HepG2 (cell line): Measurements from ENCODE around the gene RAD18. TPM values are rescaled to one million over a fixed set of nuclear protein-coding genes. Genes with fewer than 3 reads are reported as not detected.

Source experiments
- ATAC-seq: fragments of 200-7000 bp; cut with Tn5 transposase; 3 replicates; pipeline ENCODE4 v1.9.1; 2020; ENCODE audit warnings: mild to moderate bottlenecking, moderate library complexity
- BruUV-seq: library from RNA; stranded (reverse); fragments of 400-500 nt; replicated peaks from 2 replicates; lab custom pipeline; 2021; lab: Mats Ljungman, UMichigan
- CTCF ChIA-PET: fragments of 300-600 bp; formaldehyde crosslinking; extraction: SDS; loops from one replicate; lab custom pipeline; 2021; ENCODE audit warnings: low total read pairs, inconsistent platforms, low intra/inter-chr PET ratio; lab: Yijun Ruan, JAX
- POLR2A ChIA-PET: fragments of 350-600 bp; sonication (Branson Sonifier 250); formaldehyde crosslinking; loops from one replicate; lab custom pipeline; 2020; ENCODE audit warnings: antibody characterized with exemption, inconsistent platforms; lab: Yijun Ruan, JAX
- DNase-seq: peaks from one replicate; pipeline ENCODE4 v3.0.0-alpha.2; 2015; ENCODE audit warnings: low spot score
- FAIRE-seq: peaks from 3 replicates; lab custom pipeline; 2011; peaks lifted over from hg19 to GRCh38; lab: Jason Lieb, UNC
- H2AFZ ChIP-seq: one replicate; pipeline ENCODE4 v1.6.1; 2011; ENCODE audit warnings: low read length, inconsistent platforms
- H3K27ac ChIP-seq: fragments of 300-600 bp; 3 replicates; pipeline ENCODE4 v1.8.0; 2011; ENCODE audit warnings: mixed run types, mild to moderate bottlenecking, mixed read lengths, low read length, inconsistent platforms; ENCODE audit not compliant: insufficient read depth; ENCODE audit errors: extremely low read length
- H3K27me3 ChIP-seq, 2 experiments: fragments of 200-600 bp in 1 of 2; 2 replicates in 1 of 2; 3 replicates in 1 of 2; pipeline versions ENCODE4 v1.6.0 to v1.8.0; 2011; ENCODE audit warnings: low read length in 2 of 2, mild to moderate bottlenecking in 2 of 2, moderate library complexity in 2 of 2, inconsistent platforms in 1 of 2; ENCODE audit not compliant: insufficient read depth in 2 of 2, control insufficient read depth in 1 of 2
- H3K36me3 ChIP-seq, 2 experiments: fragments of 200-600 bp in 1 of 2; replicated peaks in 1 of 2; 2 replicates in 1 of 2; 3 replicates in 1 of 2; pipeline versions ENCODE4 v1.5.1 to v1.8.0; 2011; ENCODE audit warnings: low read length in 2 of 2, inconsistent platforms in 1 of 2; ENCODE audit not compliant: insufficient read depth in 2 of 2, control insufficient read depth in 1 of 2
- H3K4me1 ChIP-seq: 2 replicates; pipeline ENCODE4 v1.5.1; 2012; ENCODE audit warnings: low read length, inconsistent platforms; ENCODE audit not compliant: insufficient read depth
- H3K4me2 ChIP-seq: 2 replicates; pipeline ENCODE4 v1.6.0; 2011; ENCODE audit warnings: low read depth, low read length, inconsistent platforms
- H3K4me3 ChIP-seq, 3 experiments: fragments of 200-600 bp in 1 of 3; sonication (generic), shearing (Covaris generic) in 1 of 3; replicated peaks in 1 of 3; 2 replicates each; pipeline ENCODE4 v1.5.1; 2011 to 2016; ENCODE audit warnings: low read length in 3 of 3, inconsistent platforms in 2 of 3, low read depth in 2 of 3, mild to moderate bottlenecking in 2 of 3, control low read depth in 1 of 3, mixed read lengths in 1 of 3; ENCODE audit not compliant: insufficient read depth in 1 of 3
- H3K79me2 ChIP-seq: one replicate; pipeline ENCODE4 v1.6.1; 2011; ENCODE audit warnings: low read length, inconsistent platforms; ENCODE audit not compliant: insufficient read depth
- H3K9ac ChIP-seq: 2 replicates; pipeline ENCODE4 v1.6.0; 2011; ENCODE audit warnings: mild to moderate bottlenecking, low read depth, low read length, inconsistent platforms; ENCODE audit not compliant: insufficient read depth
- H3K9me3 ChIP-seq: 2 replicates; pipeline ENCODE4 v1.5.1; 2012; ENCODE audit warnings: mild to moderate bottlenecking, low read length
- H4K20me1 ChIP-seq: 2 replicates; pipeline ENCODE4 v1.6.0; 2011; ENCODE audit warnings: inconsistent platforms, mild to moderate bottlenecking, low read length, moderate library complexity; ENCODE audit not compliant: insufficient read depth
- ATF7 ChIP-seq, 2 experiments: fragments of 450-650 bp in 1 of 2; sonication (generic) in 1 of 2; formaldehyde crosslinking in 1 of 2; IDR thresholded peaks; 2 replicates each; pipeline versions ENCODE4 v1.4.0 to v1.6.1; 2016 to 2020; ENCODE audit warnings: antibody characterized with exemption in 1 of 2, mild to moderate bottlenecking in 1 of 2, missing genetic modification reagents in 1 of 2
- CREB1 ChIP-seq, 2 experiments: fragments of 450-650 bp in 1 of 2; IDR thresholded peaks; 2 replicates each; pipeline ENCODE4 v1.6.1; 2016 to 2017; ENCODE audit warnings: control low read depth in 1 of 2, mild to moderate bottlenecking in 1 of 2, missing compliant biosample characterization in 1 of 2, missing genetic modification characterization in 1 of 2
- DNMT3B ChIP-seq: conservative IDR thresholded peaks from 2 replicates; pipeline ENCODE4 v1.6.1; 2016; ENCODE audit warnings: missing biosample characterization, control low read depth
- NR2F2 ChIP-seq: IDR thresholded peaks from 2 replicates; pipeline ENCODE4 v1.6.1; 2012; ENCODE audit warnings: low read depth, inconsistent platforms, borderline replicate concordance
- ZNF296 ChIP-seq: sonication (generic); formaldehyde crosslinking; conservative IDR thresholded peaks from 2 replicates; pipeline ENCODE4 v1.5.0; 2020; ENCODE audit warnings: mild to moderate bottlenecking, missing genetic modification reagents
- ZNF773 ChIP-seq: sonication (generic); formaldehyde crosslinking; IDR thresholded peaks from 2 replicates; pipeline ENCODE4 v1.4.0; 2020; ENCODE audit warnings: missing genetic modification reagents, borderline replicate concordance
- ZNF839 ChIP-seq: sonication (generic); formaldehyde crosslinking; IDR thresholded peaks from 2 replicates; pipeline ENCODE4 v1.4.0; 2020; ENCODE audit warnings: missing genetic modification reagents, mild to moderate bottlenecking, borderline replicate concordance
- WGBS: methylation state at CpG from one replicate; pipeline ENCODE4 v1.1.6; 2017; ENCODE audit warnings: low lambda C conversion rate; 5-methylcytosine and 5-hydroxymethylcytosine counted together
- in situ Hi-C: cut with HindIII; loops from 2 replicates; pipeline ENCODE4 v1.10.0; 2017; ENCODE audit warnings: low pct_unique_long_range_greater_than_20kb; ENCODE audit not compliant: extremely low pct_ligation_motif_present
- intact Hi-C: fragments of 100-400 bp; cut with micrococcal nuclease; formaldehyde crosslinking; loops from one replicate; pipeline ENCODE4 v1.10.0; 2022; ENCODE audit not compliant: unreplicated experiment
- polyA plus RNA-seq, 8 experiments: library from polyadenylated mRNA; depleted of rRNA in 3 of 8; stranded (reverse) in 7 of 8; unstranded in 1 of 8; fragments of >200 nt; fragmentation: Illumina TruSeq in 4 of 8; extraction: Trizol in 4 of 8; gene quantifications; 2 replicates each; pipeline versions ENCODE4 v1.2.1 to v1.2.3, GENCODE V29; 2011 to 2016; ENCODE audit warnings: low read depth in 4 of 8, missing spikeins in 1 of 8, mixed read lengths in 1 of 8; ENCODE audit not compliant: insufficient read depth in 1 of 8
- total RNA-seq, 5 experiments: library from RNA; depleted of rRNA; stranded (reverse); fragments of >200 nt; fragmentation: Illumina TruSeq; extraction: Trizol; gene quantifications; 2 replicates each; pipeline ENCODE4 v1.2.3, GENCODE V29; 2016; ENCODE audit warnings: low read depth in 1 of 5

The RAD18 gene
- total and polyA plus RNA-seq, 2 of the 13 experiments (the other 11 are each of a cell fraction or from before 2014, with no cell fraction given) = 5.9 to 20.7 TPM

GRCh38 chr3:8976540-8977182 lies 13.4 kb upstream of the RAD18 start:
- H3K9ac ChIP-seq = no peak overlapping the region
- intact Hi-C loops = no loop called here
- in situ Hi-C loops = no loop called here
- H3K79me2 ChIP-seq = no peaks in the 10 kb centered on the region
- H3K9me3 ChIP-seq = peaks cover 13% of the 10 kb centered on the region
- POLR2A ChIA-PET = no interaction called here
- no peak for DNase-seq
- CTCF ChIA-PET = no interaction called here
- no peak for TF ChIP-seq ZNF773
- no peak for TF ChIP-seq ZNF296 (CRISPR knock-in tag)
- no peak for TF ChIP-seq NR2F2
- TF ChIP-seq DNMT3B = no peak
- TF ChIP-seq CREB1 (IDR thresholded peaks at IDR 0.05) = peak; percentile 88
- TF ChIP-seq CREB1 (CRISPR knock-in tag; IDR thresholded peaks at IDR 0.05) = no peak
- TF ChIP-seq ZNF839 (CRISPR knock-in tag) = no peak
- TF ChIP-seq ATF7 (IDR thresholded peaks at IDR 0.05) = 0 out of 2 replicates have a peak, but pooled peaks have one; percentile 46
- TF ChIP-seq ATF7 (CRISPR knock-in tag; IDR thresholded peaks at IDR 0.05) = no peak
- no peaks in the 10 kb centered on the region for H4K20me1 ChIP-seq
- WGBS = 17% methylated on average over 3 of the region's 6 CpGs
- peaks cover 17% of the 10 kb centered on the region for H3K4me1 ChIP-seq
- no peak overlapping the region for H3K27ac ChIP-seq
- BruUV-seq = no TSS peak
- H3K4me3 ChIP-seq = no peak overlapping the region
- H3K4me2 ChIP-seq = no peak overlapping the region
- no peak for FAIRE-seq
- H2AFZ ChIP-seq = no peak overlapping the region
- no peaks in the 10 kb centered on the region for H3K36me3 ChIP-seq
- H3K27me3 ChIP-seq = peaks cover 0 to 6% of the 10 kb centered on the region in 2 experiments; a peak in 1 of 5 replicates
- ATAC-seq = no peak
